ENCODE data around the gene LYRM4.

DNA sequence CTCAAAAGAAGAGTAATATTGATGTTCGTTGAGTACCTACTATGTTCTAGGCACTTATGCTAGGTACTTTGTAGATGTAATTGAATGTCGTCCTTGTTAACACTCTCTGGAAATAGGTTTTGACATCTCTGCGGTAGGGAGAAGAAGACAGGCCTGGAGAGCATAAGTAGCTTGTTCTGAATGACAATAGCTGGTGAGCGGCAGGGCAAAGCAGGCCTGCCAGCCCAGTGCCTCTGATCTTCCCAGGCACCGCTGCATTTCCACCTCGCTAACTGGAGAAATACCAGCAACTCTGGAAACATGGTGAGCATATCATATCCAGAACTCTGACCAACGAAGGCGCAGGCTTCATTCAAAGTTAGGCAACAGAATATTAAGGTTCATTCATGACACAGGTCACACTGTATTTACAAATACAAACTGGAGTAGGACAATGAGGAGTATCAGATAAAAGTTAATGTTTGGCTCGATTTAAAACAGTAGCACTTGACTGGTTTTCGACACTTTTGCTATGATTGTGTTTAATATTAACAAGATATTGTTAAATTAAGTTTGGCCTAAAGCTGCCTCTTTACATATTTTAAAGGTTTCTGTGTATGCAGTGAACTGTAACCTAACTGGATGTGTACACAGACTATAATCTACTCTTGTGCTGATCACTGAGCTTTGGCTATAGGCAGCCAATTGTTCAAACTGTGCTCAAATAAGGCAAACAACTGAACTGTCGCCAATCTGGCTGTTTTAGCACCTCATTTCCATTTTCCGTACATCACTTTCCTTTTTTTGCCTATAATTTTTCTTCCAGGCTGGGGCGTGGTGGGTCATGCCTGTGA lies 121.5 kb downstream of the LYRM4 start:
- TF ChIP-seq, protein P1, sequence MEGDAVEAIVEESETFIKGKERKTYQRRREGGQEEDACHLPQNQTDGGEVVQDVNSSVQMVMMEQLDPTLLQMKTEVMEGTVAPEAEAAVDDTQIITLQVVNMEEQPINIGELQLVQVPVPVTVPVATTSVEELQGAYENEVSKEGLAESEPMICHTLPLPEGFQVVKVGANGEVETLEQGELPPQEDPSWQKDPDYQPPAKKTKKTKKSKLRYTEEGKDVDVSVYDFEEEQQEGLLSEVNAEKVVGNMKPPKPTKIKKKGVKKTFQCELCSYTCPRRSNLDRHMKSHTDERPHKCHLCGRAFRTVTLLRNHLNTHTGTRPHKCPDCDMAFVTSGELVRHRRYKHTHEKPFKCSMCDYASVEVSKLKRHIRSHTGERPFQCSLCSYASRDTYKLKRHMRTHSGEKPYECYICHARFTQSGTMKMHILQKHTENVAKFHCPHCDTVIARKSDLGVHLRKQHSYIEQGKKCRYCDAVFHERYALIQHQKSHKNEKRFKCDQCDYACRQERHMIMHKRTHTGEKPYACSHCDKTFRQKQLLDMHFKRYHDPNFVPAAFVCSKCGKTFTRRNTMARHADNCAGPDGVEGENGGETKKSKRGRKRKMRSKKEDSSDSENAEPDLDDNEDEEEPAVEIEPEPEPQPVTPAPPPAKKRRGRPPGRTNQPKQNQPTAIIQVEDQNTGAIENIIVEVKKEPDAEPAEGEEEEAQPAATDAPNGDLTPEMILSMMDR (conservative IDR thresholded peaks at IDR 0.05; ENCODE audit: low read depth in 2 of 2) = no peak
- TF ChIP-seq POLR2AphosphoS5 (IDR thresholded peaks at IDR 0.05; ENCODE audit: low read depth) (no peak), EZH2 (IDR thresholded peaks at IDR 0.05; ENCODE audit: low read depth, unreplicated experiment) (no peak)
